AG08396 (cell line): Measurements from ENCODE around the gene MAPKAPK5.
"Not testable (repeated sequence)": the region's sequence is repeated elsewhere in the genome, so short reads cannot be mapped to it uniquely, and the experiment has no call there.

Experiments used
- DNase-seq: peaks from one replicate; pipeline ENCODE4 v3.0.0; 2012; ENCODE audit warnings: low spot score, mixed read lengths

Gene MAPKAPK5

GRCh38 chr12:111886662-111887545 is 44.9 kb downstream of the MAPKAPK5 start:
- no peak for DNase-seq

GRCh38 chr12:111887926-111888745 is 46.1 kb downstream of the MAPKAPK5 start:
- DNase-seq: no peak

GRCh38 chr12:111893287-111893686 is 51.3 kb downstream of the MAPKAPK5 start:
- peak; percentile 51 for DNase-seq

- DNase-seq: no peak
Measured at GRCh38 chr12:111894556-111894955, 52.5 kb downstream of the MAPKAPK5 start.

GRCh38 chr12:111901182-111901581 is 59.2 kb downstream of the MAPKAPK5 start:
- no peak for DNase-seq

- DNase-seq: no peak
Measured at GRCh38 chr12:111904446-111904975, 62.5 kb downstream of the MAPKAPK5 start.

- no peak for DNase-seq
Measured at GRCh38 chr12:111905502-111905901, 63.5 kb downstream of the MAPKAPK5 start.

GRCh38 chr12:111907740-111908139 is 65.7 kb downstream of the MAPKAPK5 start:
- no peak for DNase-seq

GRCh38 chr12:111925171-111925570 is 83.1 kb downstream of the MAPKAPK5 start:
- no peak for DNase-seq

- no peak for DNase-seq
Measured at GRCh38 chr12:111926631-111927030, 84.6 kb downstream of the MAPKAPK5 start.

GRCh38 chr12:111927346-111927745 is 85.3 kb downstream of the MAPKAPK5 start:
- DNase-seq: no peak

- DNase-seq: no peak
Measured at GRCh38 chr12:111932241-111932640, 90.2 kb downstream of the MAPKAPK5 start.

GRCh38 chr12:111936869-111937268 is 94.8 kb downstream of the MAPKAPK5 start:
- no peak for DNase-seq

- DNase-seq: peak; percentile 8
Measured at GRCh38 chr12:111937429-111937828, 95.4 kb downstream of the MAPKAPK5 start.

GRCh38 chr12:111942557-111942956 is 100.5 kb downstream of the MAPKAPK5 start:
- peak; percentile 34 for DNase-seq

GRCh38 chr12:111943929-111944328 is 101.9 kb downstream of the MAPKAPK5 start:
- no peak for DNase-seq

GRCh38 chr12:111950961-111951676 is 109.1 kb downstream of the MAPKAPK5 start:
- DNase-seq: not testable (repeated sequence)
